WERI-Rb-1 (cell line): Measurements from ENCODE around the gene ADGRD2.
"Not testable (repeated sequence)": the region's sequence is repeated elsewhere in the genome, so short reads cannot be mapped to it uniquely, and the experiment has no call there.

ENCODE experiments used
- DNase-seq: peaks from one replicate; pipeline ENCODE4 v3.0.0-alpha.2; 2020
- H3K27ac ChIP-seq: fragments of 250-450 bp; sonication (Bioruptor Pico); 2 replicates; pipeline ENCODE4 v1.5.1; 2020; ENCODE audit warnings: mild to moderate bottlenecking, moderate library complexity
- H3K27me3 ChIP-seq: fragments of 250-450 bp; sonication (Bioruptor Pico); 2 replicates; pipeline ENCODE4 v1.5.1; 2021; ENCODE audit warnings: mild to moderate bottlenecking, low read depth, moderate library complexity; ENCODE audit not compliant: insufficient read depth, severe bottlenecking
- H3K36me3 ChIP-seq: fragments of 250-450 bp; sonication (Bioruptor Pico); 2 replicates; pipeline ENCODE4 v1.5.1; 2020; ENCODE audit warnings: mild to moderate bottlenecking, moderate library complexity
- H3K4me3 ChIP-seq: 2 replicates; pipeline ENCODE4 v1.5.1; 2011; ENCODE audit warnings: low read depth, mild to moderate bottlenecking, control low read depth, low read length
- H3K9me3 ChIP-seq: fragments of 250-450 bp; sonication (Bioruptor Pico); 2 replicates; pipeline ENCODE4 v1.5.1; 2021; ENCODE audit warnings: mild to moderate bottlenecking, moderate library complexity; ENCODE audit not compliant: severe bottlenecking
- TF ChIP-seq, protein P1 (sequence below): IDR thresholded peaks from 2 replicates; pipeline ENCODE4 v1.5.1; 2011; ENCODE audit warnings: low read depth, mild to moderate bottlenecking, control low read depth, inconsistent platforms, low read length

ADGRD2 gene

DNA sequence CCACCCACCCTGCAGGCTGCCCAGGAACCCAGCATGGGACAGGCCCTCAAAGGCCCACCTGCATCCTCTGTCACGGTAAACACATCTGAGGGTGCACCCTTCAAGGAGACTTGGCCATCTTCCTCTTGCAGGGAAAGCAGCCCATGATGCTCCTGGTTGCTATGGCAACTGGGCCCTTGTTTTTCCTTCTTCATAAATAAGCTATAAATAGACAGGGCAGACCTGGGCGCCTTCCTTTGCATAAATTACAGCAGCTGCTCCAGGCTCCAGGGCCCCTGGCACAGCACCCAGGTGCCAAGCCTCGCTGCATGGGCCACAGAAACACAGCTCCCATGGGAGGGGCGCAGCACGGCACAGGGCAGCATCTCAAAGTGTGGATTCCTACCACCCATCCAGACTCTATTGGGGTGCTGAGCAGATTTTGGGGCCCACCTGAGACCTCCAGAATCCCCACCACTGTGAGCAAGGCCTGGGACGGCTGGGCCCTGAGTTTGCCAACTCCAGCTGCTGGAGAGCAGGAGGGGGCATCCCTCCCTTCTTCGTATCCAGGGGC is 29.2 kb upstream of the ADGRD2 start:
- no peaks in the 10 kb centered on the region for H3K36me3 ChIP-seq
- H3K4me3 ChIP-seq, result no peak overlapping the region
- no peak overlapping the region for H3K27ac ChIP-seq
- TF ChIP-seq, protein P1, sequence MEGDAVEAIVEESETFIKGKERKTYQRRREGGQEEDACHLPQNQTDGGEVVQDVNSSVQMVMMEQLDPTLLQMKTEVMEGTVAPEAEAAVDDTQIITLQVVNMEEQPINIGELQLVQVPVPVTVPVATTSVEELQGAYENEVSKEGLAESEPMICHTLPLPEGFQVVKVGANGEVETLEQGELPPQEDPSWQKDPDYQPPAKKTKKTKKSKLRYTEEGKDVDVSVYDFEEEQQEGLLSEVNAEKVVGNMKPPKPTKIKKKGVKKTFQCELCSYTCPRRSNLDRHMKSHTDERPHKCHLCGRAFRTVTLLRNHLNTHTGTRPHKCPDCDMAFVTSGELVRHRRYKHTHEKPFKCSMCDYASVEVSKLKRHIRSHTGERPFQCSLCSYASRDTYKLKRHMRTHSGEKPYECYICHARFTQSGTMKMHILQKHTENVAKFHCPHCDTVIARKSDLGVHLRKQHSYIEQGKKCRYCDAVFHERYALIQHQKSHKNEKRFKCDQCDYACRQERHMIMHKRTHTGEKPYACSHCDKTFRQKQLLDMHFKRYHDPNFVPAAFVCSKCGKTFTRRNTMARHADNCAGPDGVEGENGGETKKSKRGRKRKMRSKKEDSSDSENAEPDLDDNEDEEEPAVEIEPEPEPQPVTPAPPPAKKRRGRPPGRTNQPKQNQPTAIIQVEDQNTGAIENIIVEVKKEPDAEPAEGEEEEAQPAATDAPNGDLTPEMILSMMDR, result no peak
- no peaks in the 10 kb centered on the region for H3K9me3 ChIP-seq
- DNase-seq, result no peak
- H3K27me3 ChIP-seq, result no peaks in the 10 kb centered on the region

DNA sequence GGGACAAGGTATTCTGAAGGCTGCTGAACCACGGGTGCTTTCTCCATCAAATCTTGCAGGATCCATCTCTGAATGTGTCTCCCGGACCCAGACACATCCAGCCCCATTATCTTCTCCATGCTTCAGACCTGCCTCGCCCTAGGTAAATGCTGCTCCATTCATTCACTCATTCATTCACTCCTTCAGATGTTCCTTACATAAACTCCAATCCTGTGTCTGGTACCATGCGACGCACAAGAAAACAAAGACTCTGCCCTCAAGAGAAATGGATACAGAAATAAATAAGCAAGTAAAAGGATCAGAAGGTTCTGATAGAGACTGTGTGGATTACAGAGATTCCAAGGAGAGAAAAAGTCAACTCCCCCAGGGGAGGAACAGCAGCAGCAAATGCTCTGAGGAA is 27.1 kb upstream of the ADGRD2 start:
- no peaks in the 10 kb centered on the region for H3K9me3 ChIP-seq
- TF ChIP-seq, protein P1, result no peak
- DNase-seq, result no peak

DNA sequence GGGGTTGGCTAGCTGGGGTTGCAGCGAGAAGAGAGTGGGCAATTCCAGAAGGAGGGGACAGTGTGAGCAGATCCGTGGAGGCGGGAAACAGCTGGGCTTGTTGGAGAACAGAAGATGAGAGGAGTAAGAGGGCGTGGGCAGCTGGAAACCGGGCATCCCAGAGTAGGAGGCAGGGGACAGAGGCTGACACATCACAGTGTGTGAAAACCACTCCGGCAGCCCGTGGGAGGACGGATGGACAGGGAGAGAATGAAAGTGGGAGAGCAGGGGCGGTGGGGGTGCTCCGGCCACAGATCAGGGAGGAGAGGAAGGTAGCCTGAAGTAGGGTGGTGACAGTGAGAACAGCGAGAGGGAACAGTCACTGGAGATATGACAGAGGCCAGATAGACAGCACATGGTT is 26.7 kb upstream of the ADGRD2 start:
- Histone ChIP-seq H3K36me3 (no peaks in the 10 kb centered on the region), H3K27me3 (no peaks in the 10 kb centered on the region), H3K4me3 (no peak overlapping the region), H3K27ac (no peak overlapping the region), H3K9me3 (no peaks in the 10 kb centered on the region)
- TF ChIP-seq, protein P1, result no peak
- no peak for DNase-seq

More for the DNA sequence above, 27.1 kb upstream of the ADGRD2 start:
- Histone ChIP-seq H3K27ac (no peak overlapping the region), H3K4me3 (no peak overlapping the region), H3K27me3 (no peaks in the 10 kb centered on the region), H3K36me3 (no peaks in the 10 kb centered on the region)

DNA sequence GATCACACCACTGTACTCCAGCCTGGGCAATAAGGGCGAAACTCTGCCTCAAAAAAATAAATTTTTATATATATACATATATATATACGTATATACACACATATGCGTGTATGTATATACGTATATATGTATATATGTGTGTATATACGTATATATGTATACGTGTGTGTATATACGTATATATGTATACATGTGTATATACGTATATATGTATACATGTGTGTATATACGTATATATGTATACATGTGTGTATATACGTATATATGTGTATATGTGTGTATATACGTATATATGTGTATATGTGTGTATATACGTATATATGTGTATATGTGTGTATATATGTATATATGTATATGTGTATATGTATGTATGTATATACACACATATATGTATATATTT is 24.5 kb upstream of the ADGRD2 start:
- H3K4me3 ChIP-seq, H3K9me3 ChIP-seq, DNase-seq, H3K27ac ChIP-seq, H3K27me3 ChIP-seq, H3K36me3 ChIP-seq: not testable (repeated sequence)

DNA sequence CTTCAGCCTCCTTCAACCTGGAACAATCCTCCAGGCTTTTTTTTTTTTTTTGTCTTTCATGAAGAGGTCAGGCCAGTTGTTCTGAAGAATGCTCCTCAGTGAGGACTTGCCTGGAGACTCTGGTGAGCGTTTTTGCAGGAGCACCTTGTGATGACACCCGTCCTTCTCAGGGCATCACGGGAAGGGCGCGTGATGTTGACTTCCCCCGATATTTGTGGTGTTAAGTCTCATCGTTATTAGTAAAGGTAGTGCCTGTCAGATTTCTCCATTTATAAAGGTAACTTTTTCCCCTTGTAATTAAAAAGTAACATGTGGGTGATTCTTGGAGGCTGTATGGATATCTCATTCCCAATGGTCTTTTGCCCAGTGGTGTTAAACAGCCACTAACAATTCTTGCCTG is 23.9 kb upstream of the ADGRD2 start:
- no peak for DNase-seq
- no peaks in the 10 kb centered on the region for H3K9me3 ChIP-seq
- TF ChIP-seq, protein P1, result no peak
- H3K36me3 ChIP-seq, result no peaks in the 10 kb centered on the region
- no peak overlapping the region for H3K4me3 ChIP-seq
- H3K27ac ChIP-seq, result no peak overlapping the region
- no peaks in the 10 kb centered on the region for H3K27me3 ChIP-seq

DNA sequence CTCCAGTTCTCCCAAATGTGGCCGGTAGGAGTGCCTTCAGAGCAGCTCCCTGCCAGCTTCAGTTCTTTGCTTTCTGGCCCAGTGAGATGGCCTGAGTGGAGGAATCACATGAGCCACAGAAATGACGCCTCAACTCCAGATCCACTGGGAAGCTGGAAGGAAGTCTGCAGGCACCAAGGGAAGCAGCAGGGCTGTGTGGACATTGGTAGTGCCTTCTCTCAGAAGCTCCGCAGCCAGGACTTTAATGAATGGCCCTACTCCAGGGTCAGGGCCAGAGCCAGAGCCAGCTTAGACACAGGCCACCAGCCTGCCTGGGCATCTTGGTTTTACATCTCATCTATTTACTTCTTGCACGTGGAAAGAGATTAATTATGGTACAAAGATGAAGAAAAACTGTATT is 23.0 kb upstream of the ADGRD2 start:
- no peaks in the 10 kb centered on the region for H3K9me3 ChIP-seq
- H3K36me3 ChIP-seq, result no peaks in the 10 kb centered on the region
- H3K4me3 ChIP-seq, result no peak overlapping the region
- no peak for DNase-seq
- H3K27ac ChIP-seq, result no peak overlapping the region
- H3K27me3 ChIP-seq, result no peaks in the 10 kb centered on the region
- TF ChIP-seq, protein P1, result no peak
